HG03097 (cell line): ENCODE measurements around the gene RRM2.
"Not testable (repeated sequence)": the region's sequence is repeated elsewhere in the genome, so short reads cannot be mapped to it uniquely, and the experiment has no call there.

Source experiments
- ATAC-seq: cut with Tn5 transposase; IDR thresholded peaks from one replicate; pipeline ENCODE4 v1.9.1; 2021; ENCODE audit not compliant: unreplicated experiment, low FRiP score

Gene RRM2

DNA sequence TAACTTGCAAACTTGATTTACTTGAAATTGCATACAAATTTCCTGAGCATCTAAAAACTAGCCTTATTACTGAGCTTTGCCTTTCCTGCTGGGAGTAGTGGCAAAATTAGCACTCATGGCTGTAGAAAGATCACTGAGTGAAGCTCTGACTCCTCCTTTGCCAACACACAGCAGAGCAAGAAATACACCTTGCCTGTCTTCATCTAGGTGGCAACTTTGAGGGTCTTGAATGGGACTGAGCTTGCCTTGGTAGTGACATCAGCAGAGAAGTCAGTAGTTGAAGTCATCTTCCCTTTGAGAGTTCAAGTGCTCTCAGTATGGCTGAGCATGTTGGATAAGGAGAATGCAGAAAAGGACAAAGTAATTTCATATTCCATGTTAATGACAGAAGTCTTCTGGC is 5.9 kb downstream of the RRM2 start:
- ATAC-seq = no peak

DNA sequence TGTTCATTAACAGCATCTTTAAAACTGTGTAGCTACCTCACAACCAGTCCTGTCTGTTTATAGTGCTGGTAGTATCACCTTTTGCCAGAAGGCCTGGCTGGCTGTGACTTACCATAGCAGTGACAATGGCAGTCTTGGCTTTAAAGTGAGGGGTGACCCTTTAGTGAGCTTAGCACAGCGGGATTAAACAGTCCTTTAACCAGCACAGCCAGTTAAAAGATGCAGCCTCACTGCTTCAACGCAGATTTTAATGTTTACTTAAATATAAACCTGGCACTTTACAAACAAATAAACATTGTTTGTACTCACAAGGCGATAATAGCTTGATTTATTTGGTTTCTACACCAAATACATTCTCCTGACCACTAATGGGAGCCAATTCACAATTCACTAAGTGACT is 7.0 kb downstream of the RRM2 start:
- no peak for ATAC-seq

DNA sequence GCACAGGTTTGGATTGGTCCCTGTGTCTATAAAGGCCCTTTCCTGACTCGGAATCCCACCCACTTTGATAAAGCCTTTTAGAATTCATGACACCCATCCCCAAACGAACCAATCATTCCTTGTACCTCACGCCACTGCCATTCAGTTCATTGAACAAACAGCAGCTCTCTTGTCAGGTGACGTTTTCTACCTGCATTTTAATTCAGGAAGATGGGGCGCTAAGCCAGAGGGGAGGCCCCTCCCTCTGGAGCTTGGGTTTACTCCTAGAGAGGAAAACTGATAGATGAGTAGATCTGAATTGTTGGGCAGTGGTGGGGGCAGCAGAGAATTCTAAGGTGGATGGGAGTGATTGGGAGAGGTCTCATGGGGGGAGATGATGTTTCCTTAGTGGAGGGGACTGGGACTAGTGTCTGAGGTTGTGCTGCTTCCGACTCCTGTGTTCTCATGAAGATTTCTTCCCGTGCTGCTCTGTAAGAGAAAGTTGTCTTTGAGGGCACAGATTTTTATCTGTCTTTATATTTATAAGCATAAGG is 9.6 kb downstream of the RRM2 start:
- no peak for ATAC-seq

DNA sequence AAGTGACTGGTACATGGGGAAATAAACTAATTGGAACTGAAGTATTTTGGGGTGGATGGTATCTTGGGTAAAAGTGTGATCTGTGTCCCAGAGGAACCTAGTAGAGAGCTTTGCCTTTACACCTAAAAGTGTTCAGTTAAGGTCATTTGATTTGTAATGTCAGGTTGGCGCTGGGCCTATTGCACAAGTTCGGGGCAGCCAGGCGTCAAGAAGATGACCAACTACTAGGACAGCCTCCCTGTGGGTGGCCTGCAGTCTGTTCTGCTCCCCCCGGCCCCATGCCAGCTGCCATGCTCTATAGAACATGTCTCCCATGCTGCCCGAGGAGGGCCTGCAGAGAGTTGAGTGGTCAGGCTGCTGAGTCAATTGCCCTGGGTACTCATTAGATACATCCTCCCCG is 10.1 kb downstream of the RRM2 start:
- ATAC-seq = no peak

DNA sequence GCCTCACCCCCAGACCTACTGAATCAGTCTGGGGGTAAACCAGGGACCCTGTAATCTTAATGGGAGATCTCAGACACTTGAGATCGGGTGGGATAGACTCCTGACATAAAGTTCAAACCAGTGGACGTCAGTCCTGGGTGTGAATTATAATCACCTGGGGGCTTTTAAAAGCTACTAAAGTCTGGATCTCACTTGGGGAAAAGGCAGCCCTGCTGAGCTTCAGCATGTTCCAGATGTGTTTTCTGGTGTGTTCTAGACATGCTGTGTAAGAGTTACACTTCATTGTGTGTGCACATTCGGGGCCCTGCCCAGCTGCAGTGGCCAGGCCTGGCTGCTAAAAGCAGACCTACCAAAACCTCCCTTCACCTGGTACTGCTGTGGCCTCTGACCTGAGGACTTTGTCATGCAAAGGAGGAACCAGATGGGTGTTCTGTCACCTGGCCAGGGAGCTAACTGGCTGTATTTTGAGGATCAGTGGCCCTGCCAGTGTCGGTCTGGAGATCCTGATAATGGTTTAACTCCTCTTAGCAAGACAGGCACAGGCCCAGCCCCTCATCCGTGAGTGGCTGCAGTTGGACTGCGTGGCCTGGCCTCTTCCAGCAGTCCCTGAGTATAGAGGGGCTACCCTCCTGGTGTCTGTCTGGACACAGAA is 10.6 kb downstream of the RRM2 start:
- ATAC-seq = no peak

DNA sequence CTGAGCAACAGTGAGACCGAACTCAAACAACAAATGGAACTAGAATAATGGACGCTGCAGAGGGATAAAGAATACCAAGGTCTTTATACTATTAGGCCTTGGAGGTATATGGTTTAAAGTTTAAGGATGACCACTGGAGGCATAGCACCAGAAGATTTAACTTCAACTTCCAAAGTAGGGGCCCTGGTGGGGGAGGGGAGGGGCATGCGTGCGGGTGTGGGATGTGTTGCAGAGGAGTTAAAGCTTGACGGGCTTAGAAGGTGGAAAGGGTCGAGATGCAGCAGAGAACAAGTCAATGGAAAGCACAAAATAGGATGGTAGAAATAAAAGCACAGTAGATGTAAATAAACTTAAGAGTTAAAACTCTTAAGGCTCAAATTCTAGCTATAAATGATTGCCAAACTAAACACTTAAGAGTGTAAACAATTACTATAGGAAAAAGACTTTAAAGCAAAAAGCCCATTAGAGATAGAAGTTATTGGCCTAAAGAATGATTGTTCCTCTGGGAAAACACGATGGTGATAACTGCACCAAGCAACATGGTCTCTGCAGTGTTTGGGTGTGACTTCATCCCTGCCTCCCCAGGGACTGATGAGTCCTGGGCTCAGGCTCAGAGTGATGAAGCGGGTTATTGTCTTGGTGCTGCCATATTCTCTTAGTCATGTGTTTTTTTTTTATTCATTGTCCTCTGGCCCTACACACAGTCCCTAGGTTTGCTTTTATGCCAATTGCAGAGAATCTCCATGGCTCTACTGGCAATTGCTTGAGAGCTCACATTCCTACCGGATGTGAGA is 13.0 kb downstream of the RRM2 start:
- ATAC-seq = no peak

DNA sequence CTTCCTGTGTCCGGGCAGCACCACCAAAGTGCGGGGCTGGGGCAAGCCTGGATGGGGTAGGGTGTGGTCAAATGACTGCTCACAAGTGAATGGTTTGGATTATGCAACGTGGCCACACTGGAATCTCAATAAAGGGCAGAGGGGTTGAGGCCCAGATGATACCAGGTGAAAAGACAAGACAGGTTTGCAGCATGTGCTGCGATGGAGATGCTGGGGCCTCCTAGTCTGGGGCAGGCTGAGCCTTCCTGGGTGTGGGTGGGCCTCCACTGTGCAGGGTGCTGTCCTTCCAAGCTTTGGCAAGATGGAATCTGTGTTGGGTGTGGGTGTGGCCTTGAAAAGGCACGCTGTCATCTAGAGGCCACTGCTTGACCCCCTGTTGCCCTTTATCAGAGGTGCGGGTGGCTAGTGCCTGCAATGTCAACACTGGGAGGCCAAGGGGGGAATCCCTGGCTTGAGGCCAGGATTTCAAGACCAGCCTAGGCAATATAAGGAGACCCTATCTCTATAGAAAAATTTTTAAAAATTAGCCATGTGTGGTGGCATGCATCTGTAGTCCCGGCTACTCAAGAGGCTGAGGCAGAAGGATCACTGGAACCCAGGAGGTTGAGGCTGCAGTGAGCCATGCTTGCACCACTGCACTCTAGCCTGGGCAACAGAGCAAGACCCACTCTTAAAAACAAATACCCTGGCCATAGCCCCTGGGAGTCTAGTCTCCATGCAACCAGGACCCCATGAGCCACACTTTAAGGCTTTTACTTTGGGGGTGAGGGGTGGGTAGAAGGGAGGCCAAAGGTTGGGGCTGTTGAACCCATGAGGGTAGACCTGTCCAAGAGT is 13.8 kb downstream of the RRM2 start:
- no peak for ATAC-seq

DNA sequence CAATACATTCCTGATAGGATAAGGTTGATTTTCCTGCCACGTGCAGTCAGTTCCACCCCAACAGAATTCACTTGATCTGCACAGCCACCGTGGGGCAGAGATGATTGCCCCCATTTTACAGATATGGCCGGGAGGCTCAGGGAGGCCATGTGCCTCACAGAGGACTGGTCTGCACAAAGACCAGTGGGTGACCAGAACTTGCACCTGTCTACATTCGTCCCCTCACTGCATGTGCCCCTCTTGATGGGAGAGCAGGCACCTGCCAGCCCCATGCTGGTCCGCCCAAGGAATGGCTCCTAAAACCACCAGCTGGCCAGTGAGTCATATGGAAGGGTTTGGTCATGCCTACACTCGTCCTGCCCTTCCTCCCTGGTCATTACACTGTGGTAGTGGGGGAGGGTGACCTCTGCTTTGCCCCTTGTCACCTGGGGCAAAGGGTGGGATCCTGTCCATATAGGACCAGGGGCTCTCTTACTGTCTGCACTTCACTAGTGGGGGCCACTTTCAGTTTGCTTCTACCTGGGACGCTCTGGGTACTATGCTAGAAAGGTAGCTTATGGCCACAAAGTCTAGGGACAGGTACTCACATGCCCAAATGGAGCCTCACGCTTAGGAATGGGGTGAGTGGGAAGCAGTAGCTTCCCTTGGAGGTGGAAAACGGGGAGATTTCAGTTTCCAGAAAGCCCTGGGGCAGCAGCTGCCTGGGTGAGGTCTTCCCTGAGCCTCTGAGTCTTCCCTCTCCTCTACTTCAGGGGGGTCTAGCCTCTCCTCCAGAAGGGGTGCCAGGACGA is 14.7 kb downstream of the RRM2 start:
- no peak for ATAC-seq

DNA sequence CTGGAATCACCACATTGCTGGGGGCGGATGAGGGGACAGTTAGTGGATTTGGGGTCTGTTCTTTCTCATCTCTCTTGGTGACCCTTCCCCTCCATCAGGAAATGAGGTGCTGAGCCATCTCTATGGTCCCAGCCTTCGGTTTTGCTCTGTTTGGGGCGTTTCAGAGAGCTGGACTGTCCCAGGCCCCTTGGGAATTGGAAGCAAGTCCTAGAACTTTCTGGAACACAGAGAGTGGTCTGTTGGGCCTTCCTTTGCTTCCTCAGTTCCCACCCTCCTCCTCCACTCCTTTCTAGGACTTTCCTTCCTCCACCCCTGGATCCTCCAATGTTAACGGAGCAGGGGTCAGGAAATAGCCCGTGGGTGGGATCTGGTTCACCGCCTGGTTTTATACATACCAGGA is 17.0 kb downstream of the RRM2 start:
- ATAC-seq = no peak

DNA sequence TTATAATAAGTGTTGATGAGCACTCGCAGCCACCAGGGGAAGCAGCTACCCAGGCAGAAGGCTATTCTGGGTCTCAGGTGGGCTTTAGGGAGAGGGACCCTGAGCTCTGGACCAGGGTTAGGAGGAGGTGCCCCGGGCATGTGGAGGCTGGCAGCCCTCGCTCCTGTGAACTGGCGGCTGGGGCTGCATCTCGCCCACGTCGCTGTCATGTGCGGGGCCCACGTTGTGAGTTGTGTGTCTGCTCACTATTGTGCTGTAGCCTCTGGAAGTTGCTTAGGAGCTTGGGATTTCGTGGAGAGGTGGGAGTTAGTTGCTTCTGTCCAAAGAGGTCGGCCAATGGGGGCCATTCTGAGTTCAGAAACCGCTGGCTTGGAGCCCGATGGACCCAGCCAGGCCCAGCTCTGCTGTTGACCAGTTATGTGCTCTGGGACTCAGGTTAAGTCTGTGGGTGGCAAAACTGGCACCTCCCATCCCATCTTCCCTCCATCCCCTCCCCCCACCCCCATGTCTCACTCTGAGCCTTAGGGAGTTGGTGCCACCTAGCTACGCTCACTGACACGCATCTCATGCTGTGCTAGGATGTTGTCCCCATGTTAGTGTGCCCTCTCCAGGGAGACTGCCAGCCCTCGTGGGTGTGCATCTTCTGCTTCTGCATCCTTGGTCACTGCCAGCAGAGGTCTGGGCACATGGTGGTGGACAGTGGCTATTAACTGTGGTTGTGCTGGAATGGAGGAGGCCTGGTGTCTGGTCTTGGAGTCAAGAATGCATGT is 18.5 kb downstream of the RRM2 start:
- ATAC-seq = no peak

DNA sequence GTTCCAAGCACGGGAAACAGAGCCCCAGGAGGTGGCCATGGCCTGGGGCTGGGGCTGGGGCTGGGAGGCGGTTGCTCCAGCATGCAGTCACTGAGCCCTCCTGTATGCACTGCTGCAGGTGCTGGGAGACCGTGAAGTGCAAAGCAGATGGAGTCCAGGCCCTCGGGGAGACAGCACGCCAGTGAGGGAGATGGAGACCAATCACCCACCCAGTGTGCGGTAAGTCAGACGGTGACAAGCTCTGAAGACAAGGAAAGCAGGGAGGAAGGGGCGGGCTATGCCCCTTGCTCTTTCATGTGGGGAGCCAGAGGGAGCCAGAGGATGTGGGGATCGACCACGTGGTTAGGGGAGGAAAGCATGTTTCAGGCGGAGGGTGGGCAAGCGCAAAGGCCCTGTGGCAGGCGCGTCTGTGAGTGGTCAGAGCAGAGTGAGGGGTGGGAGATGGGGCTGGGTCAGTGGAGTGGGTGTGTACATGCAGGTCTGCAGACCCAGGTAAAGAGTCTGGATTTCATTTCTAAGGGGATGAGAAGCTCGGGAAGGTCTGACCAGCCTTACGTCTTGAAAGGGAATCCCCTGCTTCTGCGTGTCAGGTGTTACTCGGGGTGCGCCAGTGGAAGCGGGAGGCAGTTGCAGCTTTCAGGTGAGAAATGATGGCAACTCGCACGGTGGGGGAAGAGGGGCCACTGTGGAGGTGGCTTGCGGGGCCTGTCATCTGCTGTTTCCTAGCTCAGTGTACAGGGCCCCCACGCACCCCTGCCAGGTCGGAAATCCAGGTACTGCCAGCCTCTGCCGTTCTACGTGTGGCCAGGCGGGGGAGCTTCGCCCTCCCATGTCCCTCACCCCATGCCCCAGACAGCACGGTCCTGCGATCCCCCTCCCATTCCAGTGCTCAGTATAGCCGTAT is 19.4 kb downstream of the RRM2 start:
- no peak for ATAC-seq

DNA sequence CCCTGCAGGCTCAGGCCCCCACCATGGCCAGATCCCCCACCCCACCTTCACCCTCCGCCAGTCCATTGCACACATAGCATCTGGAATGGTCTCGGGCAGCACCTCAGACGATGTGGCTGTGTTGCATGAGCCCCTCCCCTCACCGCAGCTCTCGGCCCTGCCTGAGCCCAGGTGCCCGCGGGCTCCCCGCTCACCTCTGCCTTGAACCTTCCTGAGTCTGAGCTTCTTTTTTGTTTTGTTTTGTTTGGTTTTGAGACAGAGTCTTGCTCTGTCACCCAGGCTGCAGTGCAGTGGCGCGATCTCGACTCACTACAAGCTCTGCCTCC is 20.1 kb downstream of the RRM2 start:
- no peak for ATAC-seq

DNA sequence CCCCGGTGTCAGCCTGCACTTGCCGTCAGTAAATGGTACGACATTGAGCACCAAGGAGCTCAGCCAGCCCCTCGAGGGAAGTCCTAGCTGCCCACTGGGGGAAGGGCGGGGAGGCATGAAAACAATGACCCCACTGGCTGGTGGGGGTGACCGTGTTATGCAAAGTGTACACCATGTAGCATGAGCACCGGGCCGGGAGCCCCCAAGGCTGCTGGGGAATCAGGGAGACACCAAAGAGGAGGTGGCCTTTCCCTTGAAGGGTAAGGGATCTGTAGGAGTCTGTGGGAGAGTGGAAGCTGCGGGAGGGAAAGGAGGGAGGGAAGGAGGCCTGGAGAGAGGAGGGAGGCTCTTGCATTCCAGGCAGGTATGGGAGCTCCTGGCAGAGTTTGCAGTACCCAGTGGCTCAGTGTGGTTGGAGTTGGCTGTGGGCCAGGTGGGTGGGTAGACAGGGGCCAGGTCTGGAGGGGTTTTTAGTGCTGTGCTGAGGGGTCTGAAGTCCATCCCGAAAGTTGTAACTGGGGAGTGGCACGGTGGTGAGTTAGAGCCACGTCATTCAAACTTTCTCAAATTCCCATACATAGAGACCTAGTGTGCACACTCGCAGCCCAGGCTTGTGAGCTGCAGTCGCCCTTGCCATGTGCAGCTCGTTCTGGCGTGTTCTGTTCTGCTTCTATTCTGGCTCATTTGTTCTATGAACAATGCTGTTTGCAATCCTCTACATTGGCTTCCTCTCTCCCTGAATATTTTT is 22.4 kb downstream of the RRM2 start:
- no peak for ATAC-seq

DNA sequence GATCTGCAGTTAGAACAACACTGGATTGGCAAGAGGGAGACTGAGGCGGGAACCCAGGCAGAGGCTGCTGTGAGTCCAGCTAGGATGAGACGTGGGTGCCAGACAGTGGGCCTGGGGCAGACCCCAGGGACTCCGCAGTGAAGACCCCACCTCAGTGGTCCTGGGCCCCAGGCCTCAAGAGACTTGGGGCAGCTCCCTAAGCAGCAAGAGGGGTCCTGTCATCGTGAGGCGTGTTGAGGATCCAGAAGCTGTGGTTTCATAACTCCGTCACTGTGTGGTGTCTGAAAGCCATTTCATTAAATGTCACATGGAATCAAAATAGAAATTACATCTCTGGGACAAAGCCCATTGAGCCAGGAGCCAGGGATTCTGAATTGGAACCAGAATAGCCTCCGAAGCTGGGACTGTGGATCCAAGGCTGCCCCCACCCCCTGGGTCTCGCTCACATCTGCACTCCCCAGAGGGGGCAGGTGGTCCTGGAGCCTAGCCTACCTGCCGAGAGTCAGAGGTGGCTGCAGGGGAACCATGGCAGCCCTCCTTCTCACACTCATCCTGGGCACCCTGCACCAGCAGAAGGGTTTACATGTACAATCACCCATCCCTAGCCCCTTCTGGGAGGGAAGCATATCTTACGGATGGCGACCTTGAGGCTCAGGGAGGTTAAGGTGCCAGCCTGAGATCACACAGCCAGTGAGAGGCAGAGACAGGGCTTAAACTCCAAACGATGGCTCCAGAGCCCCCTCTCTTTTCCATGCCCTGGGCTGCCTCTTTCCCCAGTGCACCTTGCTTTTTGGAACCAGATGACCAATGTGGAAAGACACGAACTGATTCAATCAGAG is 23.2 kb downstream of the RRM2 start:
- ATAC-seq = no peak

DNA sequence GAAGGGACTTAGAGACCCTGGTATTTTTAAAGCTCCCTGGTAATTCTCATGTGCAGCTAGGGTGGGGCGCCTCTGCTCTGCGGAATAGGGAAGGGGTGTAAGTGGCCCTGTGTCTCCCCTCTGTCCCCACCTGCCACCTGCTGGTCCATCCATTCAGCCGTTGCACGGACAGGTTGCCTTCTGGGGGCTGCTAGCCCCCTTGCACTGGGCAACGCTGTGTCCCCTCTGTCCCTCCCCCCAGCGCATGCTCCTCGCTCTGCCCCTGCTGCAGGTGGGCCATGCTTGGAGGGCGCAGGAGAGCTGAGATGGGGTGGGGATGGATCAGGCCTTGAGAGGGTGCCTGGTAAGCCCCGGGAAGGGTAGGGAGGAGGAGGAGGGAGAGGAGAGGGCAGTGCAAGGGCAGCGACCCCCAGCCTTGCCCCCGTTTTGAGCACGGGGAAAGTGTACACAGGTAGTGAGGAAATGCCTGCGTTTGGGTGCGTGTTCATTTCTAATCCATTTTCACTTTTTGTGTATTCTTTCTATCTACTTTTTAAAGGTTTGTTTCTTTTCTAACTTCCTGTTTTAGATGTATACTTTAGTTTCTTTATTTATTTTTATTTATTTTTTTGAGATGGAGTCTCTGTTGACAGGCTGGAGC is 23.9 kb downstream of the RRM2 start:
- no peak for ATAC-seq

DNA sequence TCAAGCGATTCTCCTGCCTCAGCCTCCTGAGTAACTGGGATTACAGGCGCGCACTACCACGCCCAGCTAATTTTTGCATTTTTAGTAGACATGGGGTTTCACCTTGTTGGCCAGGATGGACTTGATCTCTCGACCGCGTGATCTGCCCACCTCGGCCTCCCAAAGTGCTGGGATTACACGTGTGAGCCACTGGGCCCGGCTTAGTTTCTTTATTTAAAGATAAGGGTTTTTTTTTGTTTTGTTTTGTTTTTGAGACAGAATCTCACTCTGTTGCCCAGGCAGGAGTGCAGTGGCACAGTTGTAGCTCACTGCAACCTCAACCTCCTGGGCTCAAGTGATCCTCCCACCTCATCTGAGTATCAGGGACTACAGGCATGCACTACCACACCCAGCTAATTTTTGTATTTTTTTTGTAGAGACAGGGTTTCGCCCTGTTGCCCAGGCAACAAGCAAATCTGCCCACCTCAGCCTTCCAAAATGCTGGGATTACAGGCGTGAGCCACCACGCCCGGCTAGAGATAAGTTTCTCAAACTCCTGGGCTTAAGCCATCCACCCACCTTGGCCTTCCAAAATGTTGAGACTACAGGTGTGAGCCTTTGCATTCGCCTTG is 24.6 kb downstream of the RRM2 start:
- ATAC-seq = not testable (repeated sequence)
